ENCODE measurements around the gene OTX1.

GRCh38 chr2:63040586-63040985, 10.0 kb upstream of the OTX1 start:
- TF ChIP-seq POLR2A (IDR thresholded peaks at IDR 0.05; ENCODE audit: low read length) (no peak), GATA1 (IDR thresholded peaks at IDR 0.05; ENCODE audit: low read depth, low read length) (no peak)

Data from erythroblast (primary cell).